Cardiac septum (tissue), 1 donor: Measurements from ENCODE around the gene ADAM22. TPM values are rescaled to one million over a fixed set of nuclear protein-coding genes. Genes with fewer than 3 reads are reported as not detected.

Experiments used
- DNase-seq: peaks from one replicate; pipeline ENCODE4 v3.0.0-alpha.2; 2020; ENCODE audit warnings: low spot score
- intact Hi-C: fragments of 100-400 bp; cut with DNase I; formaldehyde crosslinking; loops from one replicate; pipeline ENCODE4 v1.14.0; 2022
- total RNA-seq: library from RNA; stranded (reverse); fragmentation: NEBNext Ultra II Directional; extraction: Animal tissue kit (Norgen Biotek cat#: 25700); gene quantifications from one replicate; pipeline ENCODE4 v1.2.1, GENCODE V29; 2021
- donor health status: DM: no; HTN: no; CAD: no.

Gene ADAM22
- total RNA-seq, 1 donor from 2014 or later: 3.4 TPM

DNA sequence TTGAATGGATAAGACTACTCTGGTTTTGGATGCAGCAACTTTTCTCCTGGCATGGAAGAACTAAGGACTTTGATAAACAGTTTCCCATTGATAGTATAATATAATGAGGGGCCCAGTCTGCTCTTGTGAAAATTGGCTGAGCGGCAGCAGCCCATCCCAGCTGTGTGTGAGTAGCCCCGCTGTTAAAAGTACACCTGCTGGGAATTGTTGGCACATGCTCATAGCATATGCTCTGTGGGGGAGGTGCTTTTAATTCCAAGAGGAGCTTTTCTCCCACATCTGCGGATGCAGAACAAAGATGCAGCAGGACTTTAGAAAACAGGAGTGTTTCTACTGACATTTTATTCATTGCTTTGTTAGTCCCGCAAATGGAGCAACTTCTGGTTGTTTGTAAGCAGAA lies 266.7 kb downstream of the ADAM22 start:
- no peak for DNase-seq
- intact Hi-C loops: no loop called here

DNA sequence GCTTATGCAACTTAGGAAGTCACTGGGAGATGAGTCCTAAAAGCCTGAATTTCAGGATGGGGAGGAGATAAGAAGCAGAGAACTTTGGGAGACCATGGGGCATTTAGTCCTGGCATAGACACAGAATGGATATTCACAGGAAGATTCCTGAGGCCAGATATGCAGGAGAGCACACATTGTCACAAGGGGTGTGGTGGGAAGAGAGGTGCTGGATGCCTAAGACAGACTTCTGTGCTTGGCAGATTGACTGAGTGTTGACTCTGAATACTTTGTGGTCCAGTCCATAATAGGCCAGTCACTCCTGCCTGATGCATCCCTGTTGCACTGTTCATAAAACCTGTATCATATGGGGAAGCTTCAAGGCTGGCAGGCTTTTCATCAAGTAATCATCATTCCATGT lies 267.3 kb downstream of the ADAM22 start:
- intact Hi-C loops: no loop called here
- DNase-seq: no peak

DNA sequence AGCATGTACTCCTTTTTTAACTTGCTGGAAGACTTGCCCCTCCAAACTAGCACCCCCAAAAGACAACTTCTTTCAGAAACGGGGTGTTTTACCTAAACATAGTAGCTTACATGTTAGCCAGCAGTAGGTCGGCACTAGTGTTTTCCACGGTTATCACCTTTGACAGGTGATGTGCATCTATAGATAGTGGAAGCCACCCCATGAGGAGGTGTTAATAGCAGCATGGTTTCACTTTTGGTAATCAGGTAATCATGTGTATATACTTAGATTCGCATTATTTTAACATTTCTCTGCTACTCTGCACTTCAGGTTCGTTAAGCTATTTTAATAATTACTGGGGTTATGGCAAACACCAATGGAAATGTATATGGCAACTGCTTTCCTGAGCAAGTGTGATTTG lies 268.2 kb downstream of the ADAM22 start:
- intact Hi-C loops: no loop called here
- no peak for DNase-seq

GRCh38 chr7:88202799-88203198 lies 268.7 kb downstream of the ADAM22 start:
- no peak for DNase-seq
- intact Hi-C loops: no loop called here

GRCh38 chr7:88203401-88203800 lies 269.4 kb downstream of the ADAM22 start:
- intact Hi-C loops: no loop called here
- no peak for DNase-seq

DNA sequence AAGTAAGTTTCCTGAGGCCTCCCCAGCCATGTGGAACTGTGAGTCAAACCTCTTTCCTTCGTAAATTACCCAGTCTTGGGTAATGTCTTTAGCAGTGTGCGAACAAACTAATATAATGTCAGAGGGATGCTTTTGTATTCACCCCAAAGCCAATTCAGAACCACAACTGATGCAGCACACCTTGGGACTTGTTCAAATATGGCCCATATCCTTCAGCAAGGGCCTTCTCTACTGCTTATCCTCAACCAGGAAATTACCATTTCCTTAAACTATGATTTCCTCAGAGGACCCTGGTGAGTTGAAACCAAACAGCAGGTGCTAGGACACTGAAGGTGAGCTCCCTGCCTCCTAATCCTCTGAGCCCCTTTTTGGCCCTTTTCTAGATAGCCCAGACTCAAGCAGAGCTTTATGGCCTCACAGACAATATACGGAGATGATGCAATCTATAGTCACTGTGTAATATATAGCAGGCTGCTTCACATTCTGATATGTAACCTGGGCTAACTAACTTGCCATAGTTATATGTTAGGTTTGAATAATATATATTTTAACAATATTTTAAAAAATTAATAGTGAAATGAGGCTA lies 270.6 kb downstream of the ADAM22 start:
- DNase-seq: no peak
- intact Hi-C loops: no loop called here

GRCh38 chr7:88205179-88205578 lies 271.1 kb downstream of the ADAM22 start:
- intact Hi-C loops: no loop called here
- no peak for DNase-seq

- intact Hi-C loops: no loop called here
- no peak for DNase-seq
Measured at GRCh38 chr7:88206254-88206653, 272.2 kb downstream of the ADAM22 start.

- intact Hi-C loops: no loop called here
- DNase-seq: no peak
Measured at GRCh38 chr7:88208521-88208920, 274.5 kb downstream of the ADAM22 start.

- DNase-seq: no peak
- intact Hi-C loops: no loop called here
Measured at GRCh38 chr7:88212918-88213317, 278.9 kb downstream of the ADAM22 start.

- intact Hi-C loops: no loop called here
- no peak for DNase-seq
Measured at GRCh38 chr7:88214456-88214855, 280.4 kb downstream of the ADAM22 start.

DNA sequence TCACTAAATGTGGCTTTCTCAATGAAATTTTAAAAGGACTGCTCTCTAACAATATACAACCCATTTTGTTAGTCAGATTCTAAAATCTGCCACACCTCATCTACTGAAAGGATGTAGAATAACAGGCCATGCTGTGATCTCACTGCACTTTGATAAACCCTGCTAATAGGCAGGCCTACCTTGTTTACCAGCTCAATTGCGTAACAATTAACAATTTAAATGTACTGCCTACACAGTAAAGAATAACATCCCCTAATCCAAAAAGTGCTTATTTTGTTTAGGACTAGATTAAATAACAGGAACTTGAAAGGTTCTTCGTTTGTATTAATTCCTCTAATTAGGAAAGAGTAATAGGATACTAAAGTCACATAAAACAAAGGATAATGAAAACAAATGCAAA lies 281.2 kb downstream of the ADAM22 start:
- intact Hi-C loops: no loop called here
- DNase-seq: no peak

GRCh38 chr7:88216276-88216675 lies 282.2 kb downstream of the ADAM22 start:
- intact Hi-C loops: no loop called here
- no peak for DNase-seq

- DNase-seq: no peak
- intact Hi-C loops: no loop called here
Measured at GRCh38 chr7:88217675-88218428, 283.8 kb downstream of the ADAM22 start.

DNA sequence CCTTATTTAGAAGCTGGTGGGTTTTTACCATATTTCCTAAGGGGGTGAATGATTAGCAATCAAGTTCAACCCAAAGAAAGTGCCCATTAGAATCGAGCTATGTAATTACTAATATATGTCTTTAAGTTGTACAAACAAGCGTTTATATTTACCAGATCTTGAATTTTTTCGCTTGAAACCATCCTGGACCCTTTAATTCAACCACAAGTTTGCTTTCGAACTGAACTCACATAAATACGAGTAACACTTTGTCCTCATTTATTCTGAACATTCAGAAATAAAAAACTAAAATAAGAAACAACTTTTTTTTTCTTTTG lies 284.3 kb downstream of the ADAM22 start:
- no peak for DNase-seq
- intact Hi-C loops: no loop called here

DNA sequence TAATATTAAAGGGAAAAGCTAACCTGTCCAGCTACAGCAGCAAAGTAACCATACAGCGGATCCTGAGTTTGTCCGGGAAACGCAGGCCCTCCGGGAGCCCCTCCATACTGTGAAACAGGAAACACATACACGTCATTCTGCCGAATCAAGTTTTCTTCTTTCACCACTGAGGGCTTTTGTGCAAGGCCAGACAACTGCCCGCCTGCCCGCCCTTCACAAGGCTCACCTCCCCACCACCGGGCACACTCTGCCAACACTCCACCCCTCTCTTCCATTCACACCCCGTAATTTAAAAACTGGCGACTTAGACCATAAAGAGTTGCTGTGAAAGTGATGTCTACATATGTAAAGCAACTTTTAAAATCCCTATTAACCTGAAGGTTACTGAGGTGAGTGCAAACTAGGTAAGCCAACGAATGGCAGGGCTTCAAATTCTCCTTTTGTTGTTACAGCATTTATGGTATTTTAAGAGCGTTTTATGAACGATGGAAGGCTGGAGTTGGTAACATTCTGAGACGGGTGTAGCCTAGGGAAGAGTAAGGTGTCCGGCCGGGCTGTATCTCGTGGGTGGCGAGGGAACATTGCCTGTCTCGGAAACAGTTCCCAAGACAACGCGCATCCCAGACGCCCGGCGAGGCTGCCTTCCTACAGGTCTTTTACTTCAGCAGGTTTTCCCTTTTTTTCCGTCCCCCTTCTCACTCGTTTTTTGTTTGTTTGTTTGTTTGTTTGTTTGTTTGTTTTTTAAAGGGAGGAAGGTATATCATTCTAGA lies 285.0 kb downstream of the ADAM22 start:
- peak; percentile 77 for DNase-seq
- intact Hi-C loops: no loop called here

DNA sequence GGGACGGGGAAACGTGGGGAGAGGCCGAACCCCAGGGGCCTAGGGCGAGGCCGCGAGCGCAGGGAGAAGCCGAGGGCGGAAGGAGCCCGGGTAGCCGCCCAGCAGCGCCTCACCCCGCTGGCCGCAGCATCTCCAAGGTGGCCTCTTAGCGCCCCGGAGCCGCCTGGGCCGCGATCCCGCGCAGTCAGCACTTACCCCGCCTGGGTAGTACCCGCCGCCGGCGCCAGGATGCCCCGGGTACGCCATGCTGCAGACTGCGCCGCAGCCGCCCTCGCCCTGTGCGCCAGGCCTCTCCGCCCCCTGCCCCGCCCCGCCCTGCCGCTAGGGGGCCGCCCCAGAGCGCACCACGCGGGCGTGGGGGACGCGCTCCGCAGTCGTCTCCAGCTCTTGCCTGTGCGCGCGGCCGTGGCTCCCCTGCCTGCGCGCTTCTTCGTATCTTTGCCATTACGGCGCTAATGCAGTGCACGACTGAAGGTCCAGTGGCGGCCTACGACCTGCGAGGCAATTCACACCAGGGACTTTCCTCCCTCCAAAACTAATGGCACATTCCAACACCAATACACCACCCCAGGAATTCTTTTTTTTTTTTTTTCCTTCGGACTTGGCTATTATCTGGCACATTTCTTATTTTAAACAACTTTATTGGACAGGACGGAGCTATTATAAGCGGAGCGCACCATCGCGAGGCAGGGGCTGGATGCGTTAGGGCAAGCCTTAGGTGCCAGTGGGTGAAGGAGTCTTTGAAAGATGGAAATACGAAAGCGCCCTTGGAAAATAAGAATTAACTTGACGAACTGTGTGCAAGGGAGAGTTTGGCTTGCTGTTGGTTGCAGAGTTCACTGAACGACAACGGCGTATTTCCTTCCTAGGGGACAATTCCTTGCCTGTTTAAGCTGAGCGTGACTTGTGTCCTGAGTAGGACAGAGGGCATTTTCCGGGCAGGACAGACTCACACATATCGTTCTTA lies 286.0 kb downstream of the ADAM22 start, which contains the start of gene SRI:
Gene SRI, minus strand, starts transcription at position 258 of the 967 bp plus-strand sequence. Its CDS starts 12 bp downstream, at position 246.
- DNase-seq: peak; percentile 96
- intact Hi-C loops: no loop called here

DNA sequence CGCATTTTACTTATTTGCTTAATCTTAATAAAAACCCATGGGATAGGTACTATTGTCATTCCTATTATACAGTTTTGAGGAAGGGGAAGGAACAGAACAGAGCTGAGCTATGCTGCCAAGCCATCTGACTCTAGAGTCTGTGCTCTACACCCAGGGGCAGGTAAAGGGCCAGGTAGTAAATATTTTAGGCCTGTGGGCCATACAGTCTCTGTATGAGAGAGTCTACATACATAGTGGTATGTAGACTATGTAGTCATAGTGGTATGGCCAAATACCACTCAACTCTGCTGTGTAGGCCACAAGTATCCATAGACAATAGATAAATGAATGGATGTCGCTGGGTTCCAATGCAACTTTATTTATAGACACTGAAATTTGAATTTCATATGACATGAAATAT lies 289.2 kb downstream of the ADAM22 start:
- DNase-seq: no peak
- intact Hi-C loops: no loop called here

DNA sequence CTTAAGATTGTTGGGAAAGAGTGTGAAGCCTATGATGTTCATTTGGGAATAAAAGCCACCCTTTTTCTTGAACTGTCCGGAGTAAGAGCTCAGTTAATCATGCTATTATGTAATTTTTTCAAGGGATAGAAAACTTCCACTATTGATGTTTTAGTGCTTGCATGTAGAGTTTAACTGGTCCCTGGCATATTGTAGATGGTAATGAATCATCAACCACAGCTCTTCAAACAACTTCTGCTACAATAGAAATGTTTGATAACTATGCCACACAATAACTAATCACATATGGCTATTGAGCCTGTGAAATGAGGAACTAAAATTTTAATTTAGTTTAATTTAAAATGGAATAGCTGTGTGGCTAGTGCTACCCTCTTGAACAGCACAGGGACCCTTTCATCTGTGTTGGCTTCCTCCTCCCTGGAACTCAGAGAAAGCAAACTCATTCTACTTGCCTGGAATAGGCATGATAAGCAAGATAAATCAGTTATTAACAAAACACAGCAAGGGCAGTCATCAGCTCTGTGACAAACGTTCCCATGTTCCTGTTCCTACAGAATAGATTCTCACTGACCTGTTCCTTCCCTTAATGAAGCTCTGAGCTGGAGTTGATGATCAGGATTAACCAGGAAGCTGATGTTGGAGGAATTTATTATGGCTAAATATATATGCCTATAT lies 290.7 kb downstream of the ADAM22 start:
- DNase-seq: no peak
- intact Hi-C loops: no loop called here
